ENCODE measurements around the gene ZNF860. TPM values are rescaled to one million over a fixed set of nuclear protein-coding genes. Genes with fewer than 3 reads are reported as not detected.

Gene ZNF860
- total and polyA plus RNA-seq, 2 of the 4 experiments (the other 2 are of a cell fraction): 0.18 to 0.26 TPM

DNA sequence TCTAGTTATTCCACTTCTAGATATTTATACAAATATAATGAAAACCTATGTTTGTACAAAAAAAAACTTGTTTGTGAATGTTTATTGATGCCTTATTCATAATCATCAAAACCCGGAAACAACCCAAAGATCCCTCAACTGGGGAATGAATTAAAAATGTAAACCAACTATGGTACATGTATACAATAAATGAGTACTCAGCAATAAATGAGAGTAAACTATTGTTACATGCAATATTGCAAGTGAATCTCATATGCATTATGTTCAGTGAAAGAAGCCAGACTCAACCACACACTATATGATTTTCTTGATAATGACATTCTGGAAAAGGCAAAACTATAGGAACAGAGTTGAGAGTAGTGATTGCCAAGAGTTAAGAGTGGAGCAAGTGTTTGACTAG, 12.3 kb downstream of the ZNF860 start:
- intact Hi-C loops (cut with micrococcal nuclease) (no loop called here), dilution Hi-C loops (cut with HindIII; ENCODE audit: low sequenced_read_pairs, unreplicated experiment) (no loop called here), in situ Hi-C loops (cut with MboI; ENCODE audit: low sequenced_read_pairs) (no loop called here)
- no peak overlapping the region for H3K4ac ChIP-seq (ENCODE audit: low read depth, low read length)
- no peak for ATAC-seq (ENCODE audit: low read depth)
- no peak overlapping the region for H3K23ac ChIP-seq (ENCODE audit: low read depth, low read length)
- no CpG with 5 or more reads among the region's 1 CpG for WGBS, 2 experiments (ENCODE audit: extremely low coverage in 2 of 2, insufficient read length in 1 of 2)
- H3K4me1 ChIP-seq (ENCODE audit: control insufficient read depth, insufficient read depth, low read length): no peaks in the 10 kb centered on the region
- no peak overlapping the region for H2BK15ac ChIP-seq (ENCODE audit: low read depth, low read length)
- no TSS peak for BruUV-seq (replicated peaks)
- H3K56ac ChIP-seq (ENCODE audit: extremely low read depth, insufficient read depth, low read length): no peak overlapping the region
- H2BK120ac ChIP-seq (ENCODE audit: low read depth, low read length): no peak overlapping the region
- H4K8ac ChIP-seq (ENCODE audit: low read depth in 2 of 2, low read length in 2 of 2): no peak overlapping the region
- H2BK5ac ChIP-seq (ENCODE audit: low read depth, low read length, poor library complexity, severe bottlenecking): no peak overlapping the region
- DNase-seq: no peak
- H3K9me1 ChIP-seq (ENCODE audit: insufficient read depth, low read length): no peaks in the 10 kb centered on the region
- H3K36me3 ChIP-seq (ENCODE audit: control insufficient read depth, insufficient read depth, low read length): no peaks in the 10 kb centered on the region
- no peak overlapping the region for H2AK5ac ChIP-seq (ENCODE audit: low read depth, low read length)
- no peak overlapping the region for H2BK20ac ChIP-seq (ENCODE audit: low read depth, low read length)
- H3K9me3 ChIP-seq (ENCODE audit: control insufficient read depth, insufficient read depth, low read length): peaks cover 10% of the 10 kb centered on the region
- no peak overlapping the region for H2AFZ ChIP-seq (replicated peaks; ENCODE audit: low read length, poor library complexity)
- H3K9ac ChIP-seq (ENCODE audit: low read depth, low read length): no peak overlapping the region
- no peak overlapping the region for H3K4me3 ChIP-seq (ENCODE audit: insufficient read depth, low read depth, low read length)
- H3K79me1 ChIP-seq (ENCODE audit: low read depth in 1 of 2, low read length in 2 of 2): no peaks in the 10 kb centered on the region
- H3K27me3 ChIP-seq (ENCODE audit: control insufficient read depth, insufficient read depth, low read length): peaks cover 3% of the 10 kb centered on the region; the same call in 1 of the 2 replicates
- H3K4me2 ChIP-seq (ENCODE audit: low read depth, low read length): no peak overlapping the region
- no peak overlapping the region for H3K18ac ChIP-seq (ENCODE audit: low read depth, low read length)
- H2AK9ac ChIP-seq (replicated peaks; ENCODE audit: low read depth, low read length, poor library complexity): no peak overlapping the region
- no peak overlapping the region for H3K27ac ChIP-seq (ENCODE audit: insufficient read depth, low read length)
- H4K20me1 ChIP-seq (ENCODE audit: insufficient read depth, low read length): no peaks in the 10 kb centered on the region
- TF ChIP-seq FOS (IDR thresholded peaks at IDR 0.05; ENCODE audit: low read depth, low read length) (no peak), NFE2L2 (IDR thresholded peaks at IDR 0.05; ENCODE audit: low read depth, low read length) (no peak), RAD21 (IDR thresholded peaks at IDR 0.05; ENCODE audit: low read length) (no peak), CEBPB (IDR thresholded peaks at IDR 0.05; ENCODE audit: low read depth, low read length) (no peak), MAFK (IDR thresholded peaks at IDR 0.05; ENCODE audit: low read depth, low read length) (peak; percentile 49; the same call in 1 of the 2 replicates), CHD1 (IDR thresholded peaks at IDR 0.05; ENCODE audit: low read depth, low read length) (no peak), RFX5 (IDR thresholded peaks at IDR 0.05; ENCODE audit: low read depth, low read length) (no peak)
- TF ChIP-seq, protein P1, sequence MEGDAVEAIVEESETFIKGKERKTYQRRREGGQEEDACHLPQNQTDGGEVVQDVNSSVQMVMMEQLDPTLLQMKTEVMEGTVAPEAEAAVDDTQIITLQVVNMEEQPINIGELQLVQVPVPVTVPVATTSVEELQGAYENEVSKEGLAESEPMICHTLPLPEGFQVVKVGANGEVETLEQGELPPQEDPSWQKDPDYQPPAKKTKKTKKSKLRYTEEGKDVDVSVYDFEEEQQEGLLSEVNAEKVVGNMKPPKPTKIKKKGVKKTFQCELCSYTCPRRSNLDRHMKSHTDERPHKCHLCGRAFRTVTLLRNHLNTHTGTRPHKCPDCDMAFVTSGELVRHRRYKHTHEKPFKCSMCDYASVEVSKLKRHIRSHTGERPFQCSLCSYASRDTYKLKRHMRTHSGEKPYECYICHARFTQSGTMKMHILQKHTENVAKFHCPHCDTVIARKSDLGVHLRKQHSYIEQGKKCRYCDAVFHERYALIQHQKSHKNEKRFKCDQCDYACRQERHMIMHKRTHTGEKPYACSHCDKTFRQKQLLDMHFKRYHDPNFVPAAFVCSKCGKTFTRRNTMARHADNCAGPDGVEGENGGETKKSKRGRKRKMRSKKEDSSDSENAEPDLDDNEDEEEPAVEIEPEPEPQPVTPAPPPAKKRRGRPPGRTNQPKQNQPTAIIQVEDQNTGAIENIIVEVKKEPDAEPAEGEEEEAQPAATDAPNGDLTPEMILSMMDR (conservative IDR thresholded peaks at IDR 0.05; ENCODE audit: low read depth, low read length): no peak
- TF ChIP-seq, protein P2, sequence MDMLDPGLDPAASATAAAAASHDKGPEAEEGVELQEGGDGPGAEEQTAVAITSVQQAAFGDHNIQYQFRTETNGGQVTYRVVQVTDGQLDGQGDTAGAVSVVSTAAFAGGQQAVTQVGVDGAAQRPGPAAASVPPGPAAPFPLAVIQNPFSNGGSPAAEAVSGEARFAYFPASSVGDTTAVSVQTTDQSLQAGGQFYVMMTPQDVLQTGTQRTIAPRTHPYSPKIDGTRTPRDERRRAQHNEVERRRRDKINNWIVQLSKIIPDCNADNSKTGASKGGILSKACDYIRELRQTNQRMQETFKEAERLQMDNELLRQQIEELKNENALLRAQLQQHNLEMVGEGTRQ (IDR thresholded peaks at IDR 0.05; ENCODE audit: low read depth, low read length): no peak
- no peak overlapping the region for H3K14ac ChIP-seq (replicated peaks; ENCODE audit: low read depth, low read length)
- ChIA-PET CTCF (no interaction called here), POLR2A (ENCODE audit: unreplicated experiment) (no interaction called here)
- H4K5ac ChIP-seq (ENCODE audit: low read depth, low read length): no peak overlapping the region
- H4K91ac ChIP-seq (ENCODE audit: insufficient read depth, low read depth, low read length): no peak overlapping the region

All from IMR-90 (cell line).